H1 (cell line): ENCODE measurements around the gene TMEM209. TPM values are rescaled to one million over a fixed set of nuclear protein-coding genes. Genes with fewer than 3 reads are reported as not detected.

ENCODE experiments used
- CTCF ChIA-PET: fragments of 300-600 bp; sonication (Branson Sonifier 250); formaldehyde crosslinking; loops from one replicate; lab custom pipeline; 2021; ENCODE audit not compliant: partially characterized antibody; lab: Charles Lee
- POLR2A ChIA-PET: fragments of 300-600 bp; sonication (Branson Sonifier 250); formaldehyde crosslinking; loops from one replicate; lab custom pipeline; 2021; ENCODE audit warnings: inconsistent platforms; ENCODE audit not compliant: partially characterized antibody; lab: Charles Lee
- DNase-seq, 2 experiments: peaks; one replicate each; pipeline versions ENCODE4 v3.0.0 to v3.0.0-alpha.2; 2010 to 2022; ENCODE audit warnings: low spot score in 2 of 2, low read depth in 1 of 2, mixed read lengths in 1 of 2
- FAIRE-seq: peaks from 2 replicates; lab custom pipeline; 2011; peaks lifted over from hg19 to GRCh38; lab: Jason Lieb, UNC
- H2AFZ ChIP-seq: 2 replicates; pipeline ENCODE4 v1.8.1; 2012; ENCODE audit warnings: low read length, inconsistent platforms
- H2AK5ac ChIP-seq: 2 replicates; pipeline ENCODE4 v1.6.1; 2013; ENCODE audit warnings: low read depth, low read length
- H2BK120ac ChIP-seq: replicated peaks from 2 replicates; pipeline ENCODE3; 2013; ENCODE audit warnings: low read depth, low read length, inconsistent platforms
- H2BK12ac ChIP-seq: 2 replicates; pipeline ENCODE4 v1.6.1; 2013; ENCODE audit warnings: low read depth, low read length
- H2BK15ac ChIP-seq: 2 replicates; pipeline ENCODE4 v1.6.1; 2013; ENCODE audit warnings: low read length
- H2BK20ac ChIP-seq: 2 replicates; pipeline ENCODE4 v1.6.1; 2013; ENCODE audit warnings: low read length
- H2BK5ac ChIP-seq: 2 replicates; pipeline ENCODE4 v1.6.1; 2013; ENCODE audit warnings: low read depth, low read length
- H3K14ac ChIP-seq: 2 replicates; pipeline ENCODE4 v1.6.1; 2013; ENCODE audit warnings: inconsistent platforms; ENCODE audit not compliant: insufficient read length
- H3K18ac ChIP-seq: 2 replicates; pipeline ENCODE4 v1.6.1; 2013; ENCODE audit warnings: low read length; ENCODE audit errors: extremely low read depth
- H3K23ac ChIP-seq: 2 replicates; pipeline ENCODE4 v1.6.1; 2013; ENCODE audit warnings: inconsistent platforms; ENCODE audit not compliant: insufficient read length
- H3K23me2 ChIP-seq: 2 replicates; pipeline ENCODE4 v1.6.1; 2013; ENCODE audit warnings: low read depth, low read length
- H3K27ac ChIP-seq: 2 replicates; pipeline ENCODE4 v1.6.1; 2011; ENCODE audit warnings: low read depth, low read length, inconsistent platforms
- H3K27me3 ChIP-seq, 4 experiments: replicated peaks in 1 of 4; 1 replicate in 1 of 4; 2 replicates in 3 of 4; pipeline versions ENCODE4 v1.6.1 to v1.8.1; 2011 to 2013; ENCODE audit warnings: low read length in 3 of 4, mild to moderate bottlenecking in 3 of 4, inconsistent platforms in 2 of 4, mixed read lengths in 2 of 4, moderate library complexity in 1 of 4; ENCODE audit not compliant: control insufficient read depth in 3 of 4, insufficient read depth in 3 of 4; ENCODE audit errors: extremely low read depth in 1 of 4
- H3K36me3 ChIP-seq, 4 experiments: 2 replicates each; pipeline versions ENCODE4 v1.6.1 to v1.8.1; 2011 to 2013; ENCODE audit warnings: mild to moderate bottlenecking in 4 of 4, low read length in 3 of 4, moderate library complexity in 2 of 4, control low read depth in 1 of 4, inconsistent platforms in 1 of 4; ENCODE audit not compliant: insufficient read depth in 4 of 4, control insufficient read depth in 2 of 4
- H3K4ac ChIP-seq: replicated peaks from 2 replicates; pipeline ENCODE3; 2013; ENCODE audit warnings: low read length, low read depth, mixed read lengths, inconsistent platforms; ENCODE audit not compliant: insufficient read length
- H3K4me1 ChIP-seq, 4 experiments: replicated peaks in 1 of 4; 1 replicate in 1 of 4; 2 replicates in 3 of 4; pipeline versions ENCODE4 v1.6.1 to v1.8.1; 2011 to 2013; ENCODE audit warnings: low read length in 3 of 4, inconsistent platforms in 2 of 4, mixed read lengths in 1 of 4; ENCODE audit not compliant: insufficient read depth in 4 of 4, control insufficient read depth in 3 of 4
- H3K4me2 ChIP-seq, 2 experiments: 2 replicates each; pipeline versions ENCODE4 v1.6.1 to v1.8.1; 2011 to 2013; ENCODE audit warnings: low read depth in 2 of 2, low read length in 2 of 2, control low read depth in 1 of 2, inconsistent platforms in 1 of 2, mild to moderate bottlenecking in 1 of 2; ENCODE audit not compliant: insufficient read depth in 1 of 2
- H3K4me3 ChIP-seq, 4 experiments: fragments of 200-600, 300-600 bp in 1 of 4; sonication (generic), shearing (Covaris generic), sonication (Bioruptor Twin) in 1 of 4; 2 replicates each; pipeline versions ENCODE4 v1.5.1 to v1.8.1; 2011 to 2016; ENCODE audit warnings: low read length in 4 of 4, low read depth in 3 of 4, control low read depth in 2 of 4, inconsistent platforms in 2 of 4, mild to moderate bottlenecking in 2 of 4, mixed read lengths in 1 of 4, moderate library complexity in 1 of 4; ENCODE audit not compliant: insufficient read depth in 2 of 4; ENCODE audit errors: extremely low read depth in 1 of 4
- H3K56ac ChIP-seq: replicated peaks from 2 replicates; pipeline ENCODE3; 2013; ENCODE audit warnings: low read depth, mild to moderate bottlenecking, mixed read lengths, low read length, inconsistent platforms; ENCODE audit not compliant: insufficient read length
- H3K79me1 ChIP-seq: 2 replicates; pipeline ENCODE4 v1.6.1; 2013; ENCODE audit warnings: low read depth, low read length, control low read depth
- H3K79me2 ChIP-seq, 2 experiments: 2 replicates each; pipeline versions ENCODE4 v1.6.1 to v1.8.1; 2012 to 2013; ENCODE audit warnings: low read length in 2 of 2, mild to moderate bottlenecking in 2 of 2, inconsistent platforms in 1 of 2; ENCODE audit not compliant: insufficient read depth in 2 of 2, control insufficient read depth in 1 of 2
- H3K9ac ChIP-seq, 4 experiments: replicated peaks in 1 of 4; 1 replicate in 1 of 4; 2 replicates in 3 of 4; pipeline versions ENCODE4 v1.6.1 to v1.8.1; 2011 to 2013; ENCODE audit warnings: low read depth in 3 of 4, low read length in 3 of 4, control low read depth in 2 of 4, mild to moderate bottlenecking in 2 of 4, moderate library complexity in 2 of 4, inconsistent platforms in 1 of 4; ENCODE audit errors: extremely low read depth in 1 of 4
- H3K9me3 ChIP-seq, 2 experiments: 2 replicates each; pipeline versions ENCODE4 v1.6.1 to v1.8.1; 2012 to 2013; ENCODE audit warnings: mild to moderate bottlenecking in 2 of 2, moderate library complexity in 2 of 2, control low read depth in 1 of 2, inconsistent platforms in 1 of 2, low read depth in 1 of 2, low read length in 1 of 2, mixed read lengths in 1 of 2; ENCODE audit not compliant: insufficient read depth in 2 of 2
- H4K20me1 ChIP-seq, 2 experiments: replicated peaks in 1 of 2; 2 replicates each; pipeline versions ENCODE3 to v1.8.1; 2011 to 2013; ENCODE audit warnings: inconsistent platforms in 2 of 2, low read length in 2 of 2, mild to moderate bottlenecking in 1 of 2; ENCODE audit not compliant: insufficient read depth in 2 of 2, control insufficient read depth in 1 of 2
- H4K5ac ChIP-seq: 2 replicates; pipeline ENCODE4 v1.6.1; 2013; ENCODE audit warnings: low read length, low read depth, mixed read lengths, inconsistent platforms; ENCODE audit not compliant: insufficient read length
- H4K8ac ChIP-seq: 2 replicates; pipeline ENCODE4 v1.8.0; 2013; ENCODE audit warnings: mild to moderate bottlenecking, moderate library complexity, low read length, inconsistent platforms; ENCODE audit not compliant: insufficient read depth; ENCODE audit errors: extremely low read depth
- H4K91ac ChIP-seq: replicated peaks from 2 replicates; pipeline ENCODE3; 2013; ENCODE audit warnings: low read length, mixed read lengths, inconsistent platforms; ENCODE audit not compliant: insufficient read length
- ATF2 ChIP-seq: IDR thresholded peaks from 2 replicates; pipeline ENCODE4 v1.6.1; 2012; ENCODE audit warnings: low read length, inconsistent platforms
- E2F6 ChIP-seq: IDR thresholded peaks from 2 replicates; pipeline ENCODE4 v1.6.1; 2012; ENCODE audit warnings: inconsistent platforms
- FOSL1 ChIP-seq: IDR thresholded peaks from 2 replicates; pipeline ENCODE4 v1.6.1; 2011; ENCODE audit warnings: mild to moderate bottlenecking, low read depth, low read length, moderate library complexity; ENCODE audit not compliant: insufficient read depth
- NRF1 ChIP-seq: IDR thresholded peaks from 2 replicates; pipeline ENCODE4 v1.6.1; 2011; ENCODE audit warnings: mild to moderate bottlenecking, low read depth, low read length, improper control_type of control experiment
- POLR2A ChIP-seq, 2 experiments: IDR thresholded peaks; 1 replicate in 1 of 2; 2 replicates in 1 of 2; pipeline ENCODE4 v1.6.1; 2011; ENCODE audit warnings: low read depth in 2 of 2, low read length in 2 of 2, mild to moderate bottlenecking in 2 of 2; ENCODE audit errors: control extremely low read depth in 1 of 2
- TAF1 ChIP-seq: IDR thresholded peaks from 2 replicates; pipeline ENCODE4 v1.6.1; 2011; ENCODE audit warnings: mild to moderate bottlenecking, low read depth, low read length
- WGBS, 2 experiments: shearing (Covaris generic) in 1 of 2; methylation state at CpG; one replicate each; pipeline versions ENCODE4 v1.1.6 to v1.1.7; 2013 to 2015; ENCODE audit warnings: low lambda C conversion rate in 2 of 2, mixed read lengths in 2 of 2, inconsistent platforms in 1 of 2, low coverage in 1 of 2, missing lambda C conversion rate in 1 of 2; ENCODE audit not compliant: insufficient replicate concordance in 2 of 2, insufficient coverage in 1 of 2, insufficient read length in 1 of 2; ENCODE audit errors: extremely low coverage in 1 of 2, missing lambda C conversion rate in 1 of 2; 5-methylcytosine and 5-hydroxymethylcytosine counted together
- polyA plus RNA-seq, 7 experiments: library from polyadenylated mRNA; depleted of rRNA in 3 of 7; stranded (reverse) in 5 of 7; unstranded in 2 of 7; fragments of >200 nt in 5 of 7; fragments of 200-250 nt in 2 of 7; gene quantifications; 1 replicate in 5 of 7; 2 replicates in 1 of 7; 4 replicates in 1 of 7; pipeline versions ENCODE4 v1.2.1 to v1.2.3, GENCODE V29; 2011 to 2013; ENCODE audit warnings: missing spikeins in 2 of 7, mixed read lengths in 2 of 7
- total RNA-seq: library from RNA; stranded (reverse); fragmentation: NEBNext Ultra II Directional; extraction: Animal tissue kit (Norgen Biotek cat#: 25700); gene quantifications from 2 replicates; pipeline ENCODE4 v1.2.1, GENCODE V29; 2021

Gene TMEM209
- total and polyA plus RNA-seq, 2 of the 8 experiments (the other 6 are each of a cell fraction or from before 2014, with no cell fraction given): 28.5 to 30.5 TPM

GRCh38 chr7:130219871-130220270, 14.7 kb upstream of the TMEM209 start:
- Histone ChIP-seq H2BK5ac (no peak overlapping the region), H3K27me3 (no peaks in the 10 kb centered on the region), H3K79me2 (no peaks in the 10 kb centered on the region), H4K5ac (no peak overlapping the region), H2AFZ (peak overlapping the region; percentile 70; the same call in 1 of the 2 replicates), H2BK120ac (no peak overlapping the region), H3K9ac (no peak overlapping the region), H3K9me3 (no peaks in the 10 kb centered on the region), H3K4me3 (no peak overlapping the region), H4K8ac (no peak overlapping the region), H2AK5ac (no peak overlapping the region), H2BK12ac (no peak overlapping the region), H3K23ac (no peak overlapping the region), H3K23me2 (no peaks in the 10 kb centered on the region), H3K27ac (no peak overlapping the region), H3K36me3 (no peaks in the 10 kb centered on the region), H3K4ac (no peak overlapping the region), H3K56ac (no peak overlapping the region), H3K18ac (no peak overlapping the region), H2BK15ac (no peak overlapping the region), H2BK20ac (no peak overlapping the region), H3K14ac (no peak overlapping the region), H3K4me1 (no peaks in the 10 kb centered on the region), H4K20me1 (no peaks in the 10 kb centered on the region), H3K79me1 (no peaks in the 10 kb centered on the region), H3K4me2 (no peak overlapping the region), H4K91ac (no peak overlapping the region)
- POLR2A ChIA-PET: no interaction called here
- DNase-seq: no peak
- FAIRE-seq: no peak
- no peak for TF ChIP-seq ATF2
- TF ChIP-seq E2F6: no peak
- TF ChIP-seq FOSL1: no peak
- TF ChIP-seq TAF1: no peak
- TF ChIP-seq POLR2A (IDR thresholded peaks at IDR 0.05; ENCODE audit: control extremely low read depth in 1 of 2, low read depth in 2 of 2, low read length in 2 of 2): no peak
- no peak for TF ChIP-seq NRF1
- WGBS, 2 experiments: 85% methylated on average over 9 of the region's 9 CpGs; no CpG with 5 or more reads in 1 of the 2 experiments
- CTCF ChIA-PET: interaction anchor here (1.7 kb wide), 1 partner anchor 14 kb away, joined by 3 read pairs; the partner anchor contains the start of gene TMEM209
